Stimulated activated memory B cell treated with anti-CD40 and anti-IgM and Interleukin-4, amounts not matched to agents 10 μg/mL and 1 μg/mL and 100 μg/mL, for 72 hours (primary cell): ENCODE data around the gene GCM1.

Source experiments
- ATAC-seq: fragments of 150-1000 bp; cut with Tn5 transposase; 2 replicates; pipeline ENCODE4 v1.10.0; 2021
- H3K27ac Mint-ChIP-seq: one replicate; pipeline ENCODE4 v1.8.0; 2022; ENCODE audit warnings: mild to moderate bottlenecking, mixed read lengths
- H3K27me3 Mint-ChIP-seq: one replicate; pipeline ENCODE4 v1.8.0; 2022; ENCODE audit warnings: mixed read lengths
- H3K36me3 Mint-ChIP-seq: one replicate; pipeline ENCODE4 v1.8.0; 2022; ENCODE audit warnings: mixed read lengths
- H3K4me1 Mint-ChIP-seq: one replicate; pipeline ENCODE4 v1.8.0; 2022; ENCODE audit warnings: mixed read lengths
- H3K4me3 Mint-ChIP-seq: one replicate; pipeline ENCODE4 v1.8.0; 2022; ENCODE audit warnings: mild to moderate bottlenecking, moderate library complexity, mixed read lengths
- H3K9me3 Mint-ChIP-seq: one replicate; pipeline ENCODE4 v1.8.0; 2022; ENCODE audit warnings: mixed read lengths

GCM1 gene

DNA sequence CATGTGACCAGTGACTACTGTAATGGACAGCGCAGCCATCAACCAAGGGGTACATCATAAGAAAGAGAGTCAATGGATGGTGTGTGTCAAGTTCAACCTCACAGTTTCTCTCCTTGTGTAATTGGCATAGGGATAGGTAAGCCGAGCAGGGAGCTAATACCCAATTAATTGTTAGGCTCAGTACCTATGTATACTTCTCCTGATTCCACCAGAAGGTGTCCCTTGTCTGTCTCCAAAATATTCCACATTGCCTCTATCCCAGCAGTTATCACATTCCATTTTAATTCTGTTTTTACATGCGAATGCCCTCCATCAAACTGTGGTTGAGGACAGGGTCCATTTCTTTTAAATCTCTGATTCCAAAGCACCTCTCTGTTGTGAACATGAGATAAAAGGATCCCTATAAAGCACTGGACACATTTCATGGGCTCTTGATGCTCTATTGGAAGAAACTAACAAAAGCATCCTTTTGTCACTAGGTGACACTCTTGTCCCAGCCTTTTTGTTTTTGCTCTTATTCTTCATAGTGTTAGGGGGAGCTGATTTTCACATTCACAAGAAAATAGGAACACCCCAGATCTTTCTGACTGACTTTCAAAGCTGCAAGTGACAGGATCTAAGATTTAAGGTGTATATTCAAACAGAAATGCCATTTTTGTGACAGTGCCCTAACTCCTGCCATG is 44.5 kb downstream of the GCM1 start:
- Mint-ChIP-seq H3K27ac (no peak overlapping the region), H3K27me3 (no peaks in the 10 kb centered on the region), H3K4me3 (no peak overlapping the region), H3K9me3 (no peaks in the 10 kb centered on the region), H3K4me1 (no peaks in the 10 kb centered on the region), H3K36me3 (peaks cover 13% of the 10 kb centered on the region)
- no peak for ATAC-seq

DNA sequence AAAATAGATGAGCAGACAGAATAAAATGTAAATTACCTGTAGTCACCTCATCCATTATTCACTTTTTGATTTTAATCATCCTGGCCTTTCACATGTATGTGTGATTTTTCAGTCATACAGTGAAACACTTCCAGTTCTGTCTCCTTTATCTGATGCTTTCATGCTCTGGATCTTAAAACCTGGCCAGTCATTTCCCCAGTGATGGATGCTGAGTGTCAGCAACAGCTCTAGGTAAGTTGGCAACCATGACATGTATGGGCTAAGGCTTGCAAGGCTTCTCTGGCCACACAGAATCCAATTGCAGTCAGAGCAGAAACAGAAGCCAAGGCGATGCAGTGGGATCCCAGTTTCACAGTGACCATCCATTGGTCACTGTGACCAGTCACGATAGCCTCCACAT is 47.6 kb downstream of the GCM1 start:
- Mint-ChIP-seq H3K27ac (no peak overlapping the region), H3K4me1 (no peaks in the 10 kb centered on the region), H3K4me3 (no peak overlapping the region), H3K9me3 (no peaks in the 10 kb centered on the region), H3K27me3 (no peaks in the 10 kb centered on the region), H3K36me3 (peaks cover 22% of the 10 kb centered on the region)
- no peak for ATAC-seq

DNA sequence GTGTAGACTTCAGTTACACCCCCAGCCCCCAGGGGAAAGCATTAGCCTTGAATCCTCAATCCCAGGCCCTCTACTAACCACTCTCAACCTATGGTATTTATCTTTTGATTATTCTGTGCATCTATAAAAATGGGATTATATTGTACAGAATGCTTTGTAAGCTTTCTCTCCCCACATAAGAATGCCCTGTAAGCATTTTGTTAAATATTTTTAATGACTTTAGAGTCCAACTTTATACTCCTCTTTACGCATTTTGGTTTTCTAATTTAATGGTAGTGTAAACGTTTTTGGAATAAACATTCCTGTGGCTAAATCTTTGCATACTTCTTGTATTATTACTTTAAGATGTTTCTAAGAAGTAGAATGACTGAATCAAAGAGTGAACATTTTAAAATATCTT is 48.1 kb downstream of the GCM1 start:
- H3K27ac Mint-ChIP-seq = no peak overlapping the region

DNA sequence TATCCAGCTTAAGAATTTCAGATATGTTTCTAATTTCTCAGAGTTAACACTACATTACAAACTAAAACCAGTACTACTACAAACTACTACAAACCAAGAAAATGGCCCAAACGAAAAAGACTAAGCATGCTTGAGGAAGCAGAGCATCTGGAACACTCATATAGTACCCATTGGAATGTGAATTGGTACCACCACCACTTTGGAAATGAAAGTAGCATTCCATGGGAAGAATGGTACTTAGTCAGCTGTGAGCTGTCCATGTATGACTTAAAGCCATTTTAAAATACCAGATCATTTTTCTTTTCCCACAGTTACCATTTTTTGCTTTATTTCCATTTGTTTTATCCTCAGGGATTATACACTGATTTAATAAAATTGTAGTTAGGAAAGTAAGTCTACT is 52.9 kb downstream of the GCM1 start:
- no peak overlapping the region for H3K4me3 Mint-ChIP-seq
- no peak overlapping the region for H3K27ac Mint-ChIP-seq
- H3K36me3 Mint-ChIP-seq = peaks cover 39% of the 10 kb centered on the region
- H3K4me1 Mint-ChIP-seq = no peaks in the 10 kb centered on the region
- H3K27me3 Mint-ChIP-seq = no peaks in the 10 kb centered on the region
- H3K9me3 Mint-ChIP-seq = no peaks in the 10 kb centered on the region
- no peak for ATAC-seq

More for the DNA sequence above, 48.1 kb downstream of the GCM1 start:
- Mint-ChIP-seq H3K36me3 (peaks cover 27% of the 10 kb centered on the region), H3K9me3 (no peaks in the 10 kb centered on the region), H3K27me3 (no peaks in the 10 kb centered on the region), H3K4me3 (no peak overlapping the region), H3K4me1 (no peaks in the 10 kb centered on the region)
- ATAC-seq = no peak

DNA sequence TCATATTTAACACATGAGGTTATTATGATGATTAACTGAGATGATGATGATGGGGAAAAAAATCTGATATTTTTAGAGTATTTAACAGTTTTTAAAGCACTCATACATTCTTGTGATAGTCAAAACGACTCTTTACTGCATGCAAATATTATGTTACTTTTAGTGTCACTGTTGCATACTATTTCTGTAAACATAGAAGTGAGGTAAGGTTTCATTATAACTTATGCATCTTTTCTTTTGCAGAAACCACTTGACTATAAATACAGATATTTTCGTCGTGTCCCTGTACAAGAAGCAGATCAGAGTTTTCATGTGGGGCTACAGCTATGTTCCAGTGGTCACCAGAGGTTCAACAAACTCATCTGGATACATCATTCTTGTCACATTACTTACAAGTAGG is 53.4 kb downstream of the GCM1 start:
- Mint-ChIP-seq H3K9me3 (no peaks in the 10 kb centered on the region), H3K4me3 (no peak overlapping the region), H3K36me3 (peaks cover 39% of the 10 kb centered on the region), H3K27ac (no peak overlapping the region), H3K4me1 (no peaks in the 10 kb centered on the region), H3K27me3 (no peaks in the 10 kb centered on the region)
- no peak for ATAC-seq

GRCh38 chr6:53090576-53090975 is 58.1 kb downstream of the GCM1 start:
- Mint-ChIP-seq H3K9me3 (no peaks in the 10 kb centered on the region), H3K27ac (no peak overlapping the region), H3K4me3 (no peak overlapping the region), H3K4me1 (no peaks in the 10 kb centered on the region), H3K27me3 (no peaks in the 10 kb centered on the region), H3K36me3 (peaks cover 60% of the 10 kb centered on the region)
- ATAC-seq = no peak

DNA sequence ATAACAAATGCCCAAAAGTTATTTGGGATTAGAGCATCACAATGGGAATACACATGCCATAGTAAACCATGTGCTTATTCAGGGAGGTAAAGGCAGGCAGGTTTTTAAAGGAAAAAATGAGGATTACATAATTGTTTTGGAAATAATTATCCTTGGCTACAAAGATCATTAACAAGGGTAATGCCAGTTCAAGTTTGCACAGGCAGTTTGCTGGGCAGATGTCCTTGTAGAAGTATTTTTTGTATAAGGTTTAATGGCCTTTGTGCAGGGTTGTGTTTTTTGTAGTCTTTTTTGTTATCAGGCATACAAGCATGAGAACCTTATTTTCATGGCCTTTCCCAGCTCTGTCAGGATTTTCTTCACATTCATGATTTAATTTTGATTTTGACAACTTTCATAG is 58.7 kb downstream of the GCM1 start:
- no peak overlapping the region for H3K27ac Mint-ChIP-seq
- ATAC-seq = no peak
- H3K4me1 Mint-ChIP-seq = no peaks in the 10 kb centered on the region
- H3K27me3 Mint-ChIP-seq = no peaks in the 10 kb centered on the region
- H3K9me3 Mint-ChIP-seq = no peaks in the 10 kb centered on the region
- no peak overlapping the region for H3K4me3 Mint-ChIP-seq
- peaks cover 59% of the 10 kb centered on the region for H3K36me3 Mint-ChIP-seq

GRCh38 chr6:53086302-53086701 is 62.3 kb downstream of the GCM1 start:
- Mint-ChIP-seq H3K9me3 (no peaks in the 10 kb centered on the region), H3K4me3 (no peak overlapping the region), H3K27ac (no peak overlapping the region), H3K27me3 (no peaks in the 10 kb centered on the region), H3K36me3 (peaks cover 60% of the 10 kb centered on the region), H3K4me1 (no peaks in the 10 kb centered on the region)
- no peak for ATAC-seq

DNA sequence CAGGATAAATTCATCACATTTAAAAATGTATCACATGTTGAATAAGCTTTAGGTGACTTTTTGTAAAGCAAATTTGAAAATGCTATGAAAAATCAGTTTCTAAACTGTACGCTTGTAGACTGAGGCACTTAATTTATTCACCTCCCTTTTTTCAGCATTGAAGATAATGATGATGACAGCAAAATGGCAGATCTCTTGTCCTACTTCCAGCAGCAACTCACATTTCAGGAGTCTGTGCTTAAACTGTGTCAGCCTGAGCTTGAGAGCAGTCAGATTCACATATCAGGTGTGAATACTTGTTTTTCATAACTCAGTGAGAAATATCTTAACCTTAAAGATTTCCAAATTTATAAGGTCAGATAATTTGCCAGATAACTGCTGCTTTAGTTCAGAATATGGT is 67.8 kb downstream of the GCM1 start:
- no peaks in the 10 kb centered on the region for H3K4me1 Mint-ChIP-seq
- no peak for ATAC-seq
- H3K36me3 Mint-ChIP-seq = peaks cover 41% of the 10 kb centered on the region
- no peak overlapping the region for H3K4me3 Mint-ChIP-seq
- no peaks in the 10 kb centered on the region for H3K27me3 Mint-ChIP-seq
- H3K9me3 Mint-ChIP-seq = no peaks in the 10 kb centered on the region
- H3K27ac Mint-ChIP-seq = no peak overlapping the region
